Rectal smooth muscle tissue (tissue), 1 donor: Measurements from ENCODE around the gene MARCKS.

Experiments
- H3K27ac ChIP-seq: one replicate; pipeline ENCODE4 v1.7.0; 2013; ENCODE audit warnings: low read depth, low read length, inconsistent platforms
- H3K27me3 ChIP-seq: one replicate; pipeline ENCODE4 v1.7.0; 2013; ENCODE audit warnings: low read length; ENCODE audit not compliant: control insufficient read depth, insufficient read depth
- H3K36me3 ChIP-seq: one replicate; pipeline ENCODE4 v1.7.0; 2013; ENCODE audit warnings: low read length; ENCODE audit not compliant: control insufficient read depth, insufficient read depth
- H3K4me1 ChIP-seq: one replicate; pipeline ENCODE4 v1.7.0; 2013; ENCODE audit warnings: low read length; ENCODE audit not compliant: control insufficient read depth, insufficient read depth
- H3K4me3 ChIP-seq: one replicate; pipeline ENCODE4 v1.7.0; 2013; ENCODE audit warnings: low read length
- H3K9ac ChIP-seq: one replicate; pipeline ENCODE4 v1.7.0; 2013; ENCODE audit warnings: low read length

MARCKS gene, protein sequence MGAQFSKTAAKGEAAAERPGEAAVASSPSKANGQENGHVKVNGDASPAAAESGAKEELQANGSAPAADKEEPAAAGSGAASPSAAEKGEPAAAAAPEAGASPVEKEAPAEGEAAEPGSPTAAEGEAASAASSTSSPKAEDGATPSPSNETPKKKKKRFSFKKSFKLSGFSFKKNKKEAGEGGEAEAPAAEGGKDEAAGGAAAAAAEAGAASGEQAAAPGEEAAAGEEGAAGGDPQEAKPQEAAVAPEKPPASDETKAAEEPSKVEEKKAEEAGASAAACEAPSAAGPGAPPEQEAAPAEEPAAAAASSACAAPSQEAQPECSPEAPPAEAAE

DNA sequence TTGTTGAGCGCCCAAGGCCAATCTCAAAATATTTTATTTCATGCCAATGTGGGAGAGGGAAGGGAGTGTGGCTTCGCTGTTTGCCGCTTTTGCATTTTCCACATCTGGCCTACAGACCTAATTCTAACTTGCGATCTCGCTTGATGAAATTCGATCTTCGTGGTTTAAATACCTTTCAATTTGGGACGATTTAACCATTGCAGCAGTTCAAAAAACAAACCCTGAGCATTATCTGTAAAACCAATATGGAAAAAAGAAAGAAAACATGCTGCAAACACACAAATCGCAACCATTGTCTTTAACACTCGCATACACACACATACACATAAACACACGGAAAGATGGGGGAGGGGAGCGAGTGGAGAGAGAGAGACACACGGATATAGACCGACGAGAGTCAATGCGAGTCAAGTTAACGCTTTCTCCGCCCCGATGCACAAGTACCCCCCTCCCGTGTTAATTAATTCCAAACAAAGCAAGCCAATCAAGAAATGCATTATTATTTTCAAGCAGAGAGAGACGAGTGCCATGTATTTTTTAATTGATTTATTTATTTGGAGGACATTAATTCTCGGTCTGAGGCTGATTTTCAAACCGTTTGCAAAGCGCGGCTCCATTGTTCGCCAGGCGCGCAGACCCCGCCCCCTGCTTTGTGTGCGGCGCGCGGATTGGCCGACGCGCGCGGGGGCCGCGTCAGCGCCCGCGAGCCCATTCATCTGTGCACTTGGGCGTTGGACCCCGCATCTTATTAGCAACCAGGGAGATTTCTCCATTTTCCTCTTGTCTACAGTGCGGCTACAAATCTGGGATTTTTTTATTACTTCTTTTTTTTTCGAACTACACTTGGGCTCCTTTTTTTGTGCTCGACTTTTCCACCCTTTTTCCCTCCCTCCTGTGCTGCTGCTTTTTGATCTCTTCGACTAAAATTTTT lies at the start of gene MARCKS:
Gene MARCKS (plus strand): TSS at position 721 of the 931 bp plus-strand sequence. CDS start 401 bp downstream, outside the sequence.
- Histone ChIP-seq H3K9ac (peak within 1 kb of the TSS; percentile 99), H3K36me3 (peaks cover 4% of the 10 kb centered on the region), H3K4me1 (no peaks in the 10 kb centered on the region), H3K27me3 (no peaks in the 10 kb centered on the region), H3K4me3 (peak within 1 kb of the TSS; percentile 99), H3K27ac (peak within 1 kb of the TSS; percentile 97)

- no peak overlapping the region for H3K4me3 ChIP-seq
- H3K27me3 ChIP-seq: no peaks in the 10 kb centered on the region
- no peak overlapping the region for H3K9ac ChIP-seq
- H3K27ac ChIP-seq: no peak overlapping the region
- peaks cover 3% of the 10 kb centered on the region for H3K4me1 ChIP-seq
- no peaks in the 10 kb centered on the region for H3K36me3 ChIP-seq
Observed at GRCh38 chr6:113809826-113810225, 47.3 kb upstream of the MARCKS start.

- Histone ChIP-seq H3K4me3 (no peak overlapping the region), H3K36me3 (no peaks in the 10 kb centered on the region), H3K27ac (no peak overlapping the region), H3K4me1 (no peaks in the 10 kb centered on the region), H3K9ac (no peak overlapping the region), H3K27me3 (no peaks in the 10 kb centered on the region)
Observed at GRCh38 chr6:113813142-113813541, 44.0 kb upstream of the MARCKS start.

- peaks cover 1% of the 10 kb centered on the region for H3K4me1 ChIP-seq
- no peaks in the 10 kb centered on the region for H3K36me3 ChIP-seq
- H3K9ac ChIP-seq: no peak overlapping the region
- H3K27me3 ChIP-seq: no peaks in the 10 kb centered on the region
- no peak overlapping the region for H3K4me3 ChIP-seq
- no peak overlapping the region for H3K27ac ChIP-seq
Observed at GRCh38 chr6:113818578-113818977, 38.6 kb upstream of the MARCKS start.

- Histone ChIP-seq H3K27me3 (no peaks in the 10 kb centered on the region), H3K36me3 (no peaks in the 10 kb centered on the region), H3K9ac (no peak overlapping the region), H3K4me3 (no peak overlapping the region), H3K4me1 (peaks cover 3% of the 10 kb centered on the region), H3K27ac (no peak overlapping the region)
Observed at GRCh38 chr6:113819169-113819830, 37.8 kb upstream of the MARCKS start.

- Histone ChIP-seq H3K9ac (no peak overlapping the region), H3K4me3 (no peak overlapping the region), H3K27me3 (no peaks in the 10 kb centered on the region), H3K4me1 (peaks cover 16% of the 10 kb centered on the region), H3K36me3 (no peaks in the 10 kb centered on the region), H3K27ac (no peak overlapping the region)
Observed at GRCh38 chr6:113820761-113821160, 36.4 kb upstream of the MARCKS start.

DNA sequence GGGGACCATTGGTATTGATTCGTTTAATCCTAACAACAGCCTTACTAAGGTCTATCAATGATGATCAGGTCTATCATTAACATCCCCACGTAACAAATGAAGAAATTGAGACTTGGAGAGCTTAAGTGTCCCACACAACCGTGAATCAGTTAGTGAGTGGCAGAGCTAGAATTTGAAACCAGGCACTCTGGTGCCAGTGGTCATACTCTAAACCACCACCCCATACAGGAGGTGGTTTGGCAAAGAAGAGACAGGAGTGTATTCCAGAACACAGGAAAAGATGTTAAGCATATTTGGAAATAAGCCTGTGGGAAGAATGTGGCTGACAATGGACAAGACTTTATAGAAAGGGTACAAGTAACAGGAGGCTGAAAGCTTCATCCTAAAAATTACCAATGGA lies 35.7 kb upstream of the MARCKS start:
- Histone ChIP-seq H3K27me3 (no peaks in the 10 kb centered on the region), H3K4me3 (no peak overlapping the region), H3K36me3 (no peaks in the 10 kb centered on the region), H3K27ac (no peak overlapping the region), H3K9ac (no peak overlapping the region), H3K4me1 (peaks cover 19% of the 10 kb centered on the region)

GRCh38 chr6:113823916-113824315 lies 33.2 kb upstream of the MARCKS start:
- H3K4me1 ChIP-seq: peaks cover 19% of the 10 kb centered on the region
- peak overlapping the region; percentile 84 for H3K27ac ChIP-seq
- H3K36me3 ChIP-seq: no peaks in the 10 kb centered on the region
- H3K4me3 ChIP-seq: no peak overlapping the region
- H3K27me3 ChIP-seq: no peaks in the 10 kb centered on the region
- H3K9ac ChIP-seq: no peak overlapping the region

DNA sequence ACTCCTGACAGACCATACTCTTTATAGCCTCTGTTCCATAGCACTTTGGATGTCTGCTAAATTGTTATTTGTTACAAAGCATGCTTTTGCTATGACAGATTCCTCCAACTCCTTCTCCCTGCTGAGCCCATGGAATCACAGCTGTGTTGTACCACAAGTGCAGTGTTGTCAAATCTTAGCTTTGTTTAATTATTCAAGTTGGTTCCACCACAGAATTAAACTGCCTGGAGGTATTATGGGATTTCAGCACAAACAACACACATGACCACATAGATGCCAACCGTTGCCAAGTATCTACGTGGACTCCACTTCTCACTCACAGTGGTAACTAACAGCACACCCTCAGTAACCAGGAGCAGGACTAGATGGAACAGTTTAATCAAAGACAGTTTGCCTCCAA lies 32.7 kb upstream of the MARCKS start:
- Histone ChIP-seq H3K9ac (no peak overlapping the region), H3K27ac (peak overlapping the region; percentile 84), H3K36me3 (no peaks in the 10 kb centered on the region), H3K4me3 (no peak overlapping the region), H3K27me3 (no peaks in the 10 kb centered on the region), H3K4me1 (peaks cover 19% of the 10 kb centered on the region)

GRCh38 chr6:113824866-113825265 lies 32.3 kb upstream of the MARCKS start:
- Histone ChIP-seq H3K27me3 (no peaks in the 10 kb centered on the region), H3K4me3 (no peak overlapping the region), H3K36me3 (no peaks in the 10 kb centered on the region), H3K27ac (peak overlapping the region; percentile 84), H3K4me1 (peaks cover 19% of the 10 kb centered on the region), H3K9ac (no peak overlapping the region)

- Histone ChIP-seq H3K27me3 (no peaks in the 10 kb centered on the region), H3K27ac (peak overlapping the region; percentile 84), H3K36me3 (no peaks in the 10 kb centered on the region), H3K4me3 (peak overlapping the region; percentile 17), H3K9ac (no peak overlapping the region), H3K4me1 (peaks cover 19% of the 10 kb centered on the region)
Observed at GRCh38 chr6:113825781-113826180, 31.4 kb upstream of the MARCKS start.

DNA sequence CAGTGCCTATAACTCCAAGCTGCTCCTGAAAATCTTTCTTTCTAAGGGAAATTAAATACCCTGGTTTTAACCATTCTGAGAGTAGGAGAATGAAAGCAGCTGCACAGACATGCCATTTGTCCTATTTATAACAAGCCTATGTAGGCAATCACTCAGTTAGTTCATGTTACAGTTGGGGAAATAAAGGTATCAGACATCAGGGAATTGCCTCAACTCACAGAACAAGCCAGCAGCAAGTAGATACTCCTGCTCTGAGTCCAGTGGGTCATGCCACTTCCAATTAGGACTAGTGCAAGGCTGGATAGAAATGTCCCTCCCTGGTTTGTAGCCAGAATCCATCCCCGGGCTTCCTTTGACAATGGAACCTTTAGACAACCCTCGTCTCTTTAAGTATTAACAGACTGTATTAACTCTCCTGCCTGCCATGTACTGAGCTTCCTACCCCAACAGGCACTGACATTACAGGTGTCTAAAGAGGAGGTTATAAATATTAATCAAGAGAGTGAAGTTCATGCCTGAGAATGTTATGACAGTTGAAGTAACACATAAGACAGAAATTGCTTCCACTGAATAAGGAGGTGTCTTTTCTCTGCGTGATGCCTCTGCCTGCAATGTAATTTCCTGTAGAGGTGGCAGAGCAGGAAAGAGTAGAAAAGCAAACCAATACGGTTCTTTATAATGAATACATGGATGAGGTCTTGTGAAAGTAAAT lies 28.0 kb upstream of the MARCKS start:
- H3K27ac ChIP-seq: no peak overlapping the region
- no peaks in the 10 kb centered on the region for H3K36me3 ChIP-seq
- no peak overlapping the region for H3K4me3 ChIP-seq
- no peaks in the 10 kb centered on the region for H3K27me3 ChIP-seq
- no peak overlapping the region for H3K9ac ChIP-seq
- H3K4me1 ChIP-seq: peaks cover 18% of the 10 kb centered on the region
